GM12865 (cell line): ENCODE measurements around the gene ARID4B.
A peak's percentile ranks its signal among the peaks of the same experiment; 100 is the strongest.

Experiments used
- DNase-seq: peaks from one replicate; pipeline ENCODE4 v3.0.0; 2010; ENCODE audit warnings: low read depth
- H3K4me3 ChIP-seq: 2 replicates; pipeline ENCODE4 v1.5.1; 2011; ENCODE audit warnings: mild to moderate bottlenecking, low read depth, low read length, control low read depth
- CTCF ChIP-seq: IDR thresholded peaks from 2 replicates; pipeline ENCODE4 v1.5.1; 2011; ENCODE audit warnings: low read length, control low read depth, low read depth, inconsistent platforms; ENCODE audit not compliant: insufficient read depth; ENCODE audit errors: missing control alignments

ARID4B gene

GRCh38 chr1:235329139-235329902, 1.3 kb upstream of the ARID4B start:
- H3K4me3 ChIP-seq = peak overlapping the region; percentile 50
- peak; percentile 26 for TF ChIP-seq CTCF
- DNase-seq = peak; percentile 85

GRCh38 chr1:235328271-235329138, 526 bp upstream of the ARID4B start, which contains the start of gene GGPS1:
TSS of gene GGPS1 (plus strand) at chr1:235328570. CDS start at chr1:235335265, 6,695 bp downstream.
- TF ChIP-seq CTCF = no peak
- peak within 1 kb of the TSS; percentile 78 for H3K4me3 ChIP-seq
- peak; percentile 100 for DNase-seq

- TF ChIP-seq CTCF = no peak
- DNase-seq = peak; percentile 85
- peak overlapping the region; percentile 78 for H3K4me3 ChIP-seq
These were observed 1.0 kb downstream of the ARID4B start for GRCh38 chr1:235326719-235327558.

- H3K4me3 ChIP-seq = peak overlapping the region; percentile 78
- TF ChIP-seq CTCF = no peak
- no peak for DNase-seq
These were observed 2.1 kb downstream of the ARID4B start for GRCh38 chr1:235325854-235326253.

- DNase-seq = peak; percentile 11
- H3K4me3 ChIP-seq = peak overlapping the region; percentile 78
- no peak for TF ChIP-seq CTCF
These were observed 2.8 kb downstream of the ARID4B start for GRCh38 chr1:235325139-235325538.

- no peak for TF ChIP-seq CTCF
- H3K4me3 ChIP-seq = no peak overlapping the region
- DNase-seq = no peak
These were observed 3.7 kb downstream of the ARID4B start for GRCh38 chr1:235324296-235324695.
